PFSK-1 (cell line): Measurements from ENCODE around the gene GPBAR1.

ENCODE experiments used
- FOXP2 ChIP-seq: optimal IDR thresholded peaks from 2 replicates; pipeline ENCODE3; 2011; ENCODE audit warnings: borderline replicate concordance, control low read depth, inconsistent platforms; ENCODE audit not compliant: insufficient read depth; ENCODE audit errors: extremely low read length, extremely low read depth
- POLR2AphosphoS5 ChIP-seq: IDR thresholded peaks from 2 replicates; pipeline ENCODE4 v1.6.1; 2012; ENCODE audit warnings: low read depth, mild to moderate bottlenecking, control low read depth, low read length, moderate library complexity
- REST ChIP-seq, 2 experiments: IDR thresholded peaks; 2 replicates each; pipeline versions ENCODE4 v1.6.1 to v1.8.0; 2011 to 2012; ENCODE audit warnings: low read depth in 2 of 2, low read length in 2 of 2, control low read depth in 1 of 2, inconsistent platforms in 1 of 2, mild to moderate bottlenecking in 1 of 2, moderate library complexity in 1 of 2; ENCODE audit not compliant: insufficient read depth in 1 of 2
- SIN3A ChIP-seq: IDR thresholded peaks from 2 replicates; pipeline ENCODE4 v1.6.1; 2012; ENCODE audit warnings: mild to moderate bottlenecking, low read length, moderate library complexity, borderline replicate concordance; ENCODE audit not compliant: insufficient read depth
- TAF1 ChIP-seq: IDR thresholded peaks from 2 replicates; pipeline ENCODE4 v1.6.1; 2012; ENCODE audit warnings: low read length, control low read depth, borderline replicate concordance; ENCODE audit not compliant: insufficient read depth

The GPBAR1 gene

GRCh38 chr2:218223046-218223445 lies 37.8 kb upstream of the GPBAR1 start:
- no peak for TF ChIP-seq REST (IDR thresholded peaks at IDR 0.05; ENCODE audit: insufficient read depth in 1 of 2, low read depth in 2 of 2, low read length in 2 of 2)
- TF ChIP-seq FOXP2, result no peak
- TF ChIP-seq TAF1, result no peak
- no peak for TF ChIP-seq SIN3A
- TF ChIP-seq POLR2AphosphoS5, result no peak

- TF ChIP-seq FOXP2 (no peak), REST (IDR thresholded peaks at IDR 0.05; ENCODE audit: insufficient read depth in 1 of 2, low read depth in 2 of 2, low read length in 2 of 2) (no peak), POLR2AphosphoS5 (no peak)
These were observed 36.6 kb upstream of the GPBAR1 start for GRCh38 chr2:218224186-218224585.

- no peak for TF ChIP-seq SIN3A
- TF ChIP-seq FOXP2, result no peak
- TF ChIP-seq TAF1, result no peak
- TF ChIP-seq REST (IDR thresholded peaks at IDR 0.05; ENCODE audit: insufficient read depth in 1 of 2, low read depth in 2 of 2, low read length in 2 of 2), result no peak
- no peak for TF ChIP-seq POLR2AphosphoS5
These were observed 33.9 kb upstream of the GPBAR1 start for GRCh38 chr2:218226903-218227302.

DNA sequence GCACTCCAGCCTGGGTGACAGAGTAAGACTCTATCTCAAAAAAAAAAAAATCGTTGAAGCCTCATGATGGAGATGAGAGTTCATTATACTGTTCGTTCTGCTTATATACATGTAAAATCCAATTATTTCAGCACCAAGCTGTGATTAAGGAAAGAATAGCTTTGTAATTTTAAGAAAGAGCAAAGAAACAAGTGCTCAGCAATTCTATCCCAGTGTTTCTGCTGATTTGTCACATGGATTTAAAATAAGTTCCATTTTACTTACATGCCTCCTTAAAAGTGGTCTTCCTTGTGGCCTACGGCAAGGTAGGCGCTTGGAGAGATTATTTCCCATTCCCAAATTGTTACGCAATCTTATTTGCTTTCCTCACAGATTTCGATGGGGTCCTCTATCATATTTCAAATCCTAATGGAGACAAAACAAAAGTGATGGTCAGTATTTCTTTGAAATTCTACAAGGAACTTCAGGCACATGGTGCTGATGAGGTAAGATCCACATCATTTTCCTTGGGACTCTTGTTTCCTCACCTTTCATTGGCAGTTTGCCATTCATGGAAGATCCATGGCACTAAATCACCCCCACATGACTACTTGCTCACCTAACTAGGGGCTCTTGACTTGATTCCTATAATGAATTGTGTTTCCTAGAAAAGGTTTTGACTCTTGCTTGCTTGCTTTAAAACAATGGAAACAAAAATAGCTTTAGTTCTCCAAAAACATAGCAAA lies 32.3 kb upstream of the GPBAR1 start:
- TF ChIP-seq POLR2AphosphoS5, result no peak

GRCh38 chr2:218229239-218229638 lies 31.6 kb upstream of the GPBAR1 start:
- TF ChIP-seq TAF1 (no peak), SIN3A (no peak), POLR2AphosphoS5 (no peak), FOXP2 (no peak), REST (IDR thresholded peaks at IDR 0.05; ENCODE audit: insufficient read depth in 1 of 2, low read depth in 2 of 2, low read length in 2 of 2) (no peak)
